ENCODE data around the gene UQCR11.

- TF ChIP-seq CTCF (IDR thresholded peaks at IDR 0.05; ENCODE audit: control extremely low read depth in 1 of 3, insufficient read depth in 1 of 3, low read depth in 1 of 3, low read length in 3 of 3): no peak
- TF ChIP-seq CBX8 (IDR thresholded peaks at IDR 0.05; ENCODE audit: borderline replicate concordance, low read depth, low read length): no peak
- TF ChIP-seq MAX (IDR thresholded peaks at IDR 0.05): no peak
- no peak for TF ChIP-seq YY1 (IDR thresholded peaks at IDR 0.05; ENCODE audit: low read depth, low read length)
These were observed 46.7 kb downstream of the UQCR11 start for GRCh38 chr19:1558552-1558951.
